Left ventricle myocardium inferior (tissue), 1 donor: ENCODE results near the gene ABCA9. TPM values are rescaled to one million over a fixed set of nuclear protein-coding genes. Genes with fewer than 3 reads are reported as not detected.
"Not testable (repeated sequence)": the region's sequence is repeated elsewhere in the genome, so short reads cannot be mapped to it uniquely, and the experiment has no call there.

Source experiments
- DNase-seq: peaks from one replicate; pipeline ENCODE4 v3.0.0-alpha.2; 2020
- H3K27ac ChIP-seq: fragments of 200-600 bp; replicated peaks from 2 replicates; pipeline ENCODE4 v1.8.0; 2021
- H3K27me3 ChIP-seq: fragments of 200-600 bp; 2 replicates; pipeline ENCODE4 v1.8.0; 2021; ENCODE audit warnings: low read depth
- H3K36me3 ChIP-seq: fragments of 200-600 bp; 2 replicates; pipeline ENCODE4 v1.8.0; 2021
- H3K4me1 ChIP-seq: fragments of 200-600 bp; 2 replicates; pipeline ENCODE4 v1.8.0; 2021
- H3K4me3 ChIP-seq: fragments of 200-600 bp; 2 replicates; pipeline ENCODE4 v1.8.0; 2021; ENCODE audit warnings: mild to moderate bottlenecking, moderate library complexity
- H3K9me3 ChIP-seq: fragments of 200-600 bp; replicated peaks from 2 replicates; pipeline ENCODE4 v1.8.0; 2021
- CTCF ChIP-seq: fragments of 200-600 bp; IDR thresholded peaks from 2 replicates; pipeline ENCODE4 v1.8.0; 2021; ENCODE audit warnings: antibody characterized with exemption, mild to moderate bottlenecking, borderline replicate concordance
- intact Hi-C: fragments of 100-400 bp; cut with micrococcal nuclease; formaldehyde crosslinking; loops from one replicate; pipeline ENCODE4 v1.11.0; 2022
- total RNA-seq: library from RNA; stranded (reverse); fragmentation: NEBNext Ultra II Directional; extraction: Animal tissue kit (Norgen Biotek cat#: 25700); gene quantifications from one replicate; pipeline ENCODE4 v1.2.1, GENCODE V29; 2021
- donor health status: DM: no; HTN: yes; CAD: no; lungs with severe emphysema.

Gene ABCA9
- total RNA-seq, 1 donor from 2014 or later = 13.0 TPM

- H3K27me3 ChIP-seq, H3K27ac ChIP-seq, DNase-seq, intact Hi-C loops, H3K36me3 ChIP-seq, H3K4me1 ChIP-seq, H3K4me3 ChIP-seq: not testable (repeated sequence)
- H3K9me3 ChIP-seq = peaks cover 32% of the 10 kb centered on the region
Measured at GRCh38 chr17:69070378-69071232, 9.9 kb upstream of the ABCA9 start.

- peaks cover 19% of the 10 kb centered on the region for H3K9me3 ChIP-seq
- H3K4me1 ChIP-seq = no peaks in the 10 kb centered on the region
- H3K4me3 ChIP-seq = no peak overlapping the region
- no peak for TF ChIP-seq CTCF
- DNase-seq = no peak
- H3K27ac ChIP-seq = no peak overlapping the region
- no peaks in the 10 kb centered on the region for H3K36me3 ChIP-seq
- no peaks in the 10 kb centered on the region for H3K27me3 ChIP-seq
- intact Hi-C loops = no loop called here
Measured at GRCh38 chr17:69069226-69069750, 8.6 kb upstream of the ABCA9 start.

- no peak for TF ChIP-seq CTCF
- intact Hi-C loops = no loop called here
- H3K4me3 ChIP-seq = no peak overlapping the region
- no peak for DNase-seq
- peaks cover 5% of the 10 kb centered on the region for H3K9me3 ChIP-seq
- no peaks in the 10 kb centered on the region for H3K36me3 ChIP-seq
- H3K27me3 ChIP-seq = no peaks in the 10 kb centered on the region
- no peaks in the 10 kb centered on the region for H3K4me1 ChIP-seq
- no peak overlapping the region for H3K27ac ChIP-seq
Measured at GRCh38 chr17:69067274-69068047, 6.7 kb upstream of the ABCA9 start.

GRCh38 chr17:69066482-69066881, 5.8 kb upstream of the ABCA9 start:
- TF ChIP-seq CTCF = no peak
- H3K27ac ChIP-seq = no peak overlapping the region
- DNase-seq = no peak

GRCh38 chr17:69065113-69065512, 4.4 kb upstream of the ABCA9 start:
- no peak for DNase-seq
- Histone ChIP-seq H3K27me3 (no peaks in the 10 kb centered on the region), H3K27ac (no peak overlapping the region), H3K4me1 (no peaks in the 10 kb centered on the region), H3K36me3 (no peaks in the 10 kb centered on the region), H3K9me3 (no peaks in the 10 kb centered on the region), H3K4me3 (no peak overlapping the region)
- no peak for TF ChIP-seq CTCF
- intact Hi-C loops = no loop called here

More at GRCh38 chr17:69066482-69066881, 5.8 kb upstream of the ABCA9 start:
- H3K4me3 ChIP-seq = no peak overlapping the region
- no peaks in the 10 kb centered on the region for H3K27me3 ChIP-seq
- peaks cover 4% of the 10 kb centered on the region for H3K9me3 ChIP-seq
- intact Hi-C loops = no loop called here
- no peaks in the 10 kb centered on the region for H3K36me3 ChIP-seq
- no peaks in the 10 kb centered on the region for H3K4me1 ChIP-seq

- H3K27ac ChIP-seq = peak overlapping the region; percentile 83
- no peak for TF ChIP-seq CTCF
Measured at GRCh38 chr17:69064476-69064875, 3.7 kb upstream of the ABCA9 start.

More at GRCh38 chr17:69064476-69064875, 3.7 kb upstream of the ABCA9 start:
- H3K4me3 ChIP-seq = no peak overlapping the region
- no peaks in the 10 kb centered on the region for H3K27me3 ChIP-seq
- no peaks in the 10 kb centered on the region for H3K9me3 ChIP-seq
- H3K4me1 ChIP-seq = no peaks in the 10 kb centered on the region
- H3K36me3 ChIP-seq = no peaks in the 10 kb centered on the region
- intact Hi-C loops = no loop called here
- no peak for DNase-seq
